ENCODE data around the gene ZNF132. TPM values are rescaled to one million over a fixed set of nuclear protein-coding genes. Genes with fewer than 3 reads are reported as not detected.

The ZNF132 gene
- total and polyA plus RNA-seq, 9 of the 15 experiments (the other 6 are each of a cell fraction or from before 2014, with no cell fraction given), result 0.03 to 0.42 (median 0.10) TPM; not detected in 5

DNA sequence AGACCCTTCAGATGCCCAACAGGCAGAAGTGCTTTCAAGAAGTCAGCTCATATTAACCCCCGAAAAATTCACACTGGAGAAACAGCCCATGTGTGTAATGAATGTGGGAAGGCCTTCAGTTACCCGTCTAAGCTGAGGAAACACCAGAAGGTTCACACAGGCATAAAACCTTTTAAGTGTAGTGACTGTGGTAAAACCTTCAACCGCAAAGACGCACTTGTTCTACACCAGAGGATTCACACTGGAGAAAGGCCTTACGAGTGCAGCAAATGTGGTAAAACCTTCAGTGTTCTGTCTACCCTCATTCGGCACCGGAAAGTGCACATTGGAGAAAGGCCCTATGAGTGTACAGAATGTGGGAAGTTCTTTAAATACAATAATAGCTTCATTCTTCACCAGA, 22.9 kb downstream of the ZNF132 start:
- in situ Hi-C loops (cut with MboI), result no loop called here
- no peak for ATAC-seq
- ChIA-PET POLR2A (interaction anchor here (0.9 to 1.2 kb wide), 2 partner anchors 9 to 46 kb away, joined by 3 to 4 read pairs; partner anchors contain the start of gene ZNF584), CTCF (ENCODE audit: low intra/inter-chr PET ratio) (no interaction called here)
- DNase-seq (ENCODE audit: extremely low read depth in 1 of 4, low spot score in 3 of 4), result no peak
- WGBS (ENCODE audit: insufficient coverage, low coverage, missing lambda C conversion rate), result 98% methylated on average over 7 of the region's 7 CpGs
- Histone ChIP-seq H3K9ac (ENCODE audit: insufficient read depth in 1 of 2, low read depth in 2 of 2, low read length in 2 of 2) (no peak overlapping the region), H2AFZ (ENCODE audit: low read depth, low read length) (no peak overlapping the region), H3K27ac (ENCODE audit: extremely low read depth, low read depth, low read length) (no peak overlapping the region), H3K79me2 (ENCODE audit: control insufficient read depth, insufficient read depth, low read length) (peaks cover 19% of the 10 kb centered on the region), H3K36me3 (ENCODE audit: control insufficient read depth, insufficient read depth, low read length) (peaks cover 67% of the 10 kb centered on the region), H3K4me3 (no peak overlapping the region), H3K4me1 (replicated peaks in 1 of 2; ENCODE audit: control insufficient read depth in 2 of 2, insufficient read depth in 2 of 2, low read length in 2 of 2) (no peaks in the 10 kb centered on the region), H3K4me2 (ENCODE audit: insufficient read depth, low read length) (no peak overlapping the region), H3K9me1 (ENCODE audit: control insufficient read depth, insufficient read depth, low read length) (no peaks in the 10 kb centered on the region), H3K9me3 (replicated peaks; ENCODE audit: control insufficient read depth, insufficient read depth, low read depth, low read length) (0 out of 2 replicates have a peak, but pooled peaks cover 3% of the 10 kb centered on the region), H4K20me1 (replicated peaks; ENCODE audit: control insufficient read depth, insufficient read depth, low read length) (no peaks in the 10 kb centered on the region), H3K27me3 (ENCODE audit: control insufficient read depth in 2 of 2, insufficient read depth in 2 of 2, low read length in 2 of 2) (no peaks in the 10 kb centered on the region)
- no peak for FAIRE-seq
- intact Hi-C loops (cut with micrococcal nuclease), result no loop called here
- no peak for TF ChIP-seq ZNF212 (CRISPR knock-in tag; IDR thresholded peaks at IDR 0.05)
- BruUV-seq (replicated peaks), result TSS peak; percentile 30

DNA sequence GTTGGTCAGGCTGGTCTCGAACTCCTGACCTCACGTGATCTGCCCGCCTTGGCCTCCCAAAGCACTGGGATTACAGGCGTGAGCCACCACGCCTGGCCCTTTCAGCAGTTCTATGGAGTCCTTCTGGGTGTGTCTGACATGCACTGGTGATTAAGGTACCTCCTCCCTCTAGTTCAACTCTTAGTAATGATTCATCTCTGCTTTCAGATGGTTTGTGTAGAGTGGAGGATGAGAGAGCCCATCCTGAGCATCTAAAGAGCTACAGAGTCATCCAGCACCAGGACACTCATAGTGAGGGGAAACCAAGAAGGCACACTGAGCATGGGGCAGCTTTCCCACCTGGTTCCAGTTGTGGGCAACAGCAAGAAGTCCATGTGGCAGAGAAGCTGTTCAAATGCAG, 23.3 kb downstream of the ZNF132 start:
- no peak overlapping the region for H3K27ac ChIP-seq (ENCODE audit: extremely low read depth, low read depth, low read length)
- CTCF ChIA-PET (ENCODE audit: low intra/inter-chr PET ratio), result no interaction called here
- no TSS peak for BruUV-seq (replicated peaks)
- no peak for FAIRE-seq
- no peak overlapping the region for H2AFZ ChIP-seq (ENCODE audit: low read depth, low read length)
- POLR2A ChIA-PET, result interaction anchor here (0.9 to 1.2 kb wide), 2 partner anchors 8 to 47 kb away, joined by 3 to 4 read pairs; partner anchors contain the start of gene ZNF584
- no peaks in the 10 kb centered on the region for H3K27me3 ChIP-seq (ENCODE audit: control insufficient read depth in 2 of 2, insufficient read depth in 2 of 2, low read length in 2 of 2)
- no peak overlapping the region for H3K9ac ChIP-seq (ENCODE audit: insufficient read depth in 1 of 2, low read depth in 2 of 2, low read length in 2 of 2)
- H3K79me2 ChIP-seq (ENCODE audit: control insufficient read depth, insufficient read depth, low read length), result peaks cover 19% of the 10 kb centered on the region
- 96% methylated on average over 5 of the region's 5 CpGs for WGBS (ENCODE audit: insufficient coverage, low coverage, missing lambda C conversion rate)
- no peak for ATAC-seq
- no peaks in the 10 kb centered on the region for H3K9me1 ChIP-seq (ENCODE audit: control insufficient read depth, insufficient read depth, low read length)
- H3K4me3 ChIP-seq, result no peak overlapping the region
- intact Hi-C loops (cut with micrococcal nuclease), result no loop called here
- no peaks in the 10 kb centered on the region for H4K20me1 ChIP-seq (replicated peaks; ENCODE audit: control insufficient read depth, insufficient read depth, low read length)
- in situ Hi-C loops (cut with MboI), result no loop called here
- no peaks in the 10 kb centered on the region for H3K4me1 ChIP-seq (replicated peaks in 1 of 2; ENCODE audit: control insufficient read depth in 2 of 2, insufficient read depth in 2 of 2, low read length in 2 of 2)
- H3K4me2 ChIP-seq (ENCODE audit: insufficient read depth, low read length), result no peak overlapping the region
- H3K9me3 ChIP-seq (replicated peaks; ENCODE audit: control insufficient read depth, insufficient read depth, low read depth, low read length), result 0 out of 2 replicates have a peak, but pooled peaks cover 3% of the 10 kb centered on the region
- peaks cover 64% of the 10 kb centered on the region for H3K36me3 ChIP-seq (ENCODE audit: control insufficient read depth, insufficient read depth, low read length)
- DNase-seq (ENCODE audit: extremely low read depth in 1 of 4, low spot score in 3 of 4), result no peak
- TF ChIP-seq, protein P1, sequence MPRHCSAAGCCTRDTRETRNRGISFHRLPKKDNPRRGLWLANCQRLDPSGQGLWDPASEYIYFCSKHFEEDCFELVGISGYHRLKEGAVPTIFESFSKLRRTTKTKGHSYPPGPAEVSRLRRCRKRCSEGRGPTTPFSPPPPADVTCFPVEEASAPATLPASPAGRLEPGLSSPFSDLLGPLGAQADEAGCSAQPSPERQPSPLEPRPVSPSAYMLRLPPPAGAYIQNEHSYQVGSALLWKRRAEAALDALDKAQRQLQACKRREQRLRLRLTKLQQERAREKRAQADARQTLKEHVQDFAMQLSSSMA (CRISPR knock-in tag; IDR thresholded peaks at IDR 0.05), result no peak
- no peak for TF ChIP-seq EWSR1 (IDR thresholded peaks at IDR 0.05; ENCODE audit: borderline replicate concordance, low read depth, partially characterized antibody)
- TF ChIP-seq RB1 (IDR thresholded peaks at IDR 0.05; ENCODE audit: low read depth), result no peak
- TF ChIP-seq SRSF7 (optimal IDR thresholded peaks at IDR 0.05; ENCODE audit: low read depth, low read length), result no peak
- TF ChIP-seq ARID3A (IDR thresholded peaks at IDR 0.05; ENCODE audit: borderline replicate concordance, low read depth, low read length), result no peak
- TF ChIP-seq, protein P2, sequence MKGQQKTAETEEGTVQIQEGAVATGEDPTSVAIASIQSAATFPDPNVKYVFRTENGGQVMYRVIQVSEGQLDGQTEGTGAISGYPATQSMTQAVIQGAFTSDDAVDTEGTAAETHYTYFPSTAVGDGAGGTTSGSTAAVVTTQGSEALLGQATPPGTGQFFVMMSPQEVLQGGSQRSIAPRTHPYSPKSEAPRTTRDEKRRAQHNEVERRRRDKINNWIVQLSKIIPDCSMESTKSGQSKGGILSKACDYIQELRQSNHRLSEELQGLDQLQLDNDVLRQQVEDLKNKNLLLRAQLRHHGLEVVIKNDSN (CRISPR knock-in tag; IDR thresholded peaks at IDR 0.05), result no peak
- TF ChIP-seq TBP (optimal IDR thresholded peaks at IDR 0.05; ENCODE audit: low read depth, low read length), result no peak
- no peak for TF ChIP-seq ZNF134 (CRISPR knock-in tag; conservative IDR thresholded peaks at IDR 0.05)
- no peak for TF ChIP-seq RBFOX2 (IDR thresholded peaks at IDR 0.05; ENCODE audit: low read depth, low read length)
- TF ChIP-seq HNRNPL (IDR thresholded peaks at IDR 0.05; ENCODE audit: low read depth, low read length), result no peak
- TF ChIP-seq ZNF778 (CRISPR knock-in tag; IDR thresholded peaks at IDR 0.05), result no peak

Data from K562 (cell line).